CD4-positive, alpha-beta T cell treated with Interferon alpha-2 for 1 hour (primary cell): Measurements from ENCODE around the gene SIL1.

ENCODE experiments used
- DNase-seq, 2 donors: peaks; one replicate each; pipeline ENCODE4 v3.0.0-alpha.2; 2020 to 2022

SIL1 gene

GRCh38 chr5:138953387-138954256, 244.5 kb downstream of the SIL1 start:
- peak; percentile 13 to 19 for DNase-seq

GRCh38 chr5:138952962-138953361, 245.2 kb downstream of the SIL1 start:
- no peak for DNase-seq

GRCh38 chr5:138951986-138952735, 246.0 kb downstream of the SIL1 start:
- DNase-seq: no peak

GRCh38 chr5:138951091-138951985, 246.8 kb downstream of the SIL1 start:
- DNase-seq: no peak

- no peak for DNase-seq
Observed at GRCh38 chr5:138950421-138951031, 247.6 kb downstream of the SIL1 start.

- no peak for DNase-seq
Observed at GRCh38 chr5:138949988-138950387, 248.2 kb downstream of the SIL1 start.

GRCh38 chr5:138949223-138949574, 249.0 kb downstream of the SIL1 start:
- no peak for DNase-seq

GRCh38 chr5:138948471-138949222, 249.5 kb downstream of the SIL1 start:
- DNase-seq: no peak

GRCh38 chr5:138947780-138948179, 250.4 kb downstream of the SIL1 start:
- no peak for DNase-seq

- DNase-seq: no peak
Observed at GRCh38 chr5:138946831-138947560, 251.2 kb downstream of the SIL1 start.

- DNase-seq: no peak
Observed at GRCh38 chr5:138946241-138946623, 251.9 kb downstream of the SIL1 start.

- no peak for DNase-seq
Observed at GRCh38 chr5:138945421-138946240, 252.5 kb downstream of the SIL1 start.

GRCh38 chr5:138944527-138945322, 253.4 kb downstream of the SIL1 start:
- DNase-seq: no peak

- no peak for DNase-seq
Observed at GRCh38 chr5:138943599-138944173, 254.5 kb downstream of the SIL1 start.

GRCh38 chr5:138942861-138943260, 255.3 kb downstream of the SIL1 start:
- no peak for DNase-seq

GRCh38 chr5:138942066-138942465, 256.1 kb downstream of the SIL1 start:
- no peak for DNase-seq

GRCh38 chr5:138938526-138938925, 259.6 kb downstream of the SIL1 start:
- DNase-seq: no peak

GRCh38 chr5:138937392-138938387, 260.5 kb downstream of the SIL1 start:
- DNase-seq: no peak
